NAMALWA (cell line): Measurements from ENCODE around the gene TINAGL1.
"Not testable (repeated sequence)": the region's sequence is repeated elsewhere in the genome, so short reads cannot be mapped to it uniquely, and the experiment has no call there.

Experiments used
- DNase-seq: peaks from one replicate; pipeline ENCODE4 v3.0.0-alpha.2; 2015; ENCODE audit warnings: low spot score

The TINAGL1 gene

GRCh38 chr1:31583995-31584868, 7.9 kb downstream of the TINAGL1 start:
- no peak for DNase-seq

DNA sequence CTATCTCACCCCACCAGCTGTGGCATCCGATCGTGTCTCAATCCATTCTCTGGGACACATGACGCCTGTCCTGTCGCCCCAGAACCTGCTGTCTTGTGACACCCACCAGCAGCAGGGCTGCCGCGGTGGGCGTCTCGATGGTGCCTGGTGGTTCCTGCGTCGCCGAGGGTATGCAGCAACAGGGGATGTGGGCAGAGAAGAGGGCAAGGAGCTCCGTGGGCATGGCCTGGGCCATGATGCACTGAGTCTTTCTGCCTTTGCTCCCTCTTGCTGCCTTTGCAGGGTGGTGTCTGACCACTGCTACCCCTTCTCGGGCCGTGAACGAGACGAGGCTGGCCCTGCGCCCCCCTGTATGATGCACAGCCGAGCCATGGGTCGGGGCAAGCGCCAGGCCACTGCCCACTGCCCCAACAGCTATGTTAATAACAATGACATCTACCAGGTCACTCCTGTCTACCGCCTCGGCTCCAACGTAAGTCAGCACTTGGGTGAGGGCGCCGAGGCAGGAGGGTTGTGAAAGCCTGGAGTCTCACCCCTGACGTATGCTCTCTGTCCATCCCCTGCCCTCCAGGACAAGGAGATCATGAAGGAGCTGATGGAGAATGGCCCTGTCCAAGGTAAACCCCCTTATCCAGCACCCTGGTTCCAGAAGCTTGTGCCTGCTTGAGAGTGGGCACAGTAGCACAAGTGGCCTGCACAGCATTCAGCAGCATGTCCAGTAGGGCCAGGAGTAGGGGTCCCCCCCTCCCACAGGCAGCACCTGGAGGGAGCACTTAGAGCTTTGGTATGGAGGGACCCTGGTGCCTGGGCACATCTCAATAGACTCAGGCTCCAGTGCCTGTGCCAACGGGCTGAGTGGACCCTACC, 8.8 kb downstream of the TINAGL1 start:
- no peak for DNase-seq

DNA sequence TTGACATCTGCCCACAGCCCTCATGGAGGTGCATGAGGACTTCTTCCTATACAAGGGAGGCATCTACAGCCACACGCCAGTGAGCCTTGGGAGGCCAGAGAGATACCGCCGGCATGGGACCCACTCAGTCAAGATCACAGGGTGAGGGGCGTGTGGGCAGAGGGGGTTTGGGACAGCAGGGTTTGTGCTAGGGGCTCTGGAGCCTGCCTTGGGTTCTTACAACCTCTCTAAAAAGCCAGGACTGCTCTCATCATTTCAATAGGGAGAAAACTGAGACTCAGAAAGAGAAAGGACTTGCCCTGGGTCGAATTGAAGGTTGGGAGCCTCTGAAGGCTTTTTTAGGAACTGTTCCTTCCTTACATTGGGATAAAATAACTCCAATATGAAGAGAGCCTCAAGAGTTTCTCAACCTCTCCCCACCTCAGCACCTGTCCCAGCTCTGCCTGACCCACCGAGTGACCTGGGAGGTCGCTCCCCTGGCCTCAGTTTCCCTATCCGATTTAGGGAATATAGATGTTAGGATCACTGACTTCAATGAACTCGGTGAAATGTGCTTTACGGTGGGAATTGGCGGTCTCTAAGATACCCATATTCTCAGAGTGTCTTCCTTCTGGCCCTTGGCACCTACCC, 9.5 kb downstream of the TINAGL1 start:
- DNase-seq, result no peak

- DNase-seq, result no peak
Measured at GRCh38 chr1:31586376-31587327, 10.3 kb downstream of the TINAGL1 start.

GRCh38 chr1:31587328-31587699, 11.0 kb downstream of the TINAGL1 start:
- not testable (repeated sequence) for DNase-seq

DNA sequence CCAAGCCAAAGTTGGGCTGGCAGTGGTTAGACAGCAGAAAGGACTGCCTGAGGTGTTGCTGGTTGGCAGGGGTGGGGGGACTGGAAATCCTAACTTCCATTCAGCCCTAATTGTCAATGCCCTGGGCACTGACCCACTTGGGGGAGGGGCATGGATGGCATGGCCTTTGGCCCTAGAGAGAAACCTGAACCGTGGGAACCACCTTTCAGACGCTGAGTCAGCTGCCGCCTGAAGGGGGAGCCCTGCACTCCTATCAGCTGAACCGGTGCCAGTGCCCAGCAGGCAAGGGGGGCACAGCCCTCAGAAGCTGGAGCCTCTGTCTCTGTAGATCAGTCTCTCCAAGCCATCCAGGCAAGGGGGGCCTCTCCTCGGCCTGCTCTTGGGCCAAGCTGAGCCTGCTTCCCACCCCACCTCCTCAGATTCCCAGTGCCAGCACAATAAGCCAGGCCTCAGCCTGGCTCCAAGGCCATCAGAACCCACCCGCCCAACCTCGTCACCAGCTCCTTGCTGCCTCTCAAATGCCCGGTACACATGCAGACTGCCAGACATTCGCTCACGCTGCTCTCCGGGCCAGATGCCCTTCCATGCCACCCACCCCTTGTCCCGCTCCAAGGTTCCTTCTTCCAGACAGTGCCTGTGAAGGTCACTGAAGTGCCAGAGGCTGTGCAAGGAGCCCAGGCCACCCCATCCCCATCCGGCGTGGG, 11.6 kb downstream of the TINAGL1 start:
- peak; percentile 75 for DNase-seq

- no peak for DNase-seq
Measured at GRCh38 chr1:31588751-31589515, 12.6 kb downstream of the TINAGL1 start.

DNA sequence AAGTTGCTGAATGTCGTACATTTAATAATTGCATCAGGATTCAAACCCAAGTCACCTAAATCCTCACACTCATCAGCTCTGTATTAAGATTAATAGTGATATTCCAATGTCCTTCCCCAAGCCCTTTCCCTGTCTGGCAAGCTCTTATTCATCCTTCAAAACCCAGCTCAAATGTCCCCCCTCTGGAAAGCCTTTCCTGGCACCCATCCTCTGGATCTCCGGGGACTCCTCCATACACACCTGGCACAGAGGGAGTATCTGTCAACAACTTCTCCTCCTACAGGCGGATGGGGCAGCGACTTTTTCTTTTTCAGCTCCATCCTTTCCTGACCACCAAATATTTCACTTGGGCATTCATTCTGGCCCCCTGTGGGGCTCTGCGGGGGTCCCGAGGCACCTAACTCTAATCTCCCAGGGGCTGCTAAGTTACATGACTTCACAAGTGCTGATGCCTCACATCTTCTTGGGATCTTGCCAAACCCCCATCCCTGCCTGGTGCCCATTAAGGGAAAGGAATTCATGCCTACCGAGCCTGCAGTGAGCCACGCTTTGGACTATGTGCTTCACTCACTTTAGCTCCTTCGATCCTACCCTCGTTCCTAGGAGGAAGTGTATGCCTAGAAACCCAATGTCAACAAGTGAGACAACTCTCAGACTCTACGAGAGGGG, 15.2 kb downstream of the TINAGL1 start:
- DNase-seq, result no peak

GRCh38 chr1:31592132-31592531, 15.8 kb downstream of the TINAGL1 start:
- DNase-seq, result no peak

DNA sequence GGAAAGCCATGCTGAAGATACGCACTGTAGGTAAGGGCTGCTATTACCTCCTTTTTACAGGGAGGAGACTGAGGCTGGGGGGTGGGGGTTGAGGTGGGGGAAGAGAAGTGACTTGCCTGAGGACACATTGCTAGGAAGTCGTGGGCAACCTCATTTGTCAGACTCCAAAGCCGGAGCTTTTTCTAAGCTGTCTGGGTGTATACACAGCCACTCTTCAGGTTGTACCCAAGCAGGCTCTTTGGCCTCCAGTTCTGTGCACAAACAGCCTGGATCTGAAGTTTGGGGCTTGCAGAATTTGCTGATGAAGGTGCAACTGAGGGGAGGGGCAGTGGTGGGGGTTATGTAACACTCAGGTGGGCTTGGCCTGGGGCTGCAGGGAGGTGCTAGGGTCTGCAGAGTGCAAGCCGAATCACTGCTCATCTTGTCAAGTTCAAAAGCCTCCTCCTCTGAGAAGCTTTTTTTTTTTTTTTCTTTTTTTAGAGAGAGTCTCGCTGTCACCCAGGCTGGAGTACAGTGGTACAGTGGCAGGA, 16.9 kb downstream of the TINAGL1 start:
- DNase-seq, result no peak

- DNase-seq, result peak; percentile 87
Measured at GRCh38 chr1:31593770-31594632, 17.7 kb downstream of the TINAGL1 start.

GRCh38 chr1:31595836-31596736, 19.8 kb downstream of the TINAGL1 start:
- DNase-seq, result no peak

- DNase-seq, result peak; percentile 43
Measured at GRCh38 chr1:31596737-31597097, 20.4 kb downstream of the TINAGL1 start.

DNA sequence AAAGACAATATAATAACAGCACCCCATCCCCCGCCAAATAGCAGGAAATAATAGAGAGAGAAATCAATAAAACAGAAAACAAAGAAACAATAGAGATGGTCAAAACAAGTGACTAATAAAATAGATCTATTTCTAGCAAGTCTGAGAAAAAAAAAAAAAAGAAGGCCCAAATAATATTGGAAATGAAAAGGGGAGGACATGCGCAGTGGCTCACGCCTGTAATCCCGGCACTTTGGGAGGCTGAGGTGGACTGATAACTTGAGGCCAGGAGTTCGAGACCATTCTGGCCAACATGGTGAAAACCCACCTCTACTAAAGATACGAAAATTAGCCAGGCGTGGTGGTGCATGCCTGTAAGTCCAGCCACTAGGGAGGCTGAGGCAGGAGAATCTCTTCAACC, 22.7 kb downstream of the TINAGL1 start:
- DNase-seq, result no peak

DNA sequence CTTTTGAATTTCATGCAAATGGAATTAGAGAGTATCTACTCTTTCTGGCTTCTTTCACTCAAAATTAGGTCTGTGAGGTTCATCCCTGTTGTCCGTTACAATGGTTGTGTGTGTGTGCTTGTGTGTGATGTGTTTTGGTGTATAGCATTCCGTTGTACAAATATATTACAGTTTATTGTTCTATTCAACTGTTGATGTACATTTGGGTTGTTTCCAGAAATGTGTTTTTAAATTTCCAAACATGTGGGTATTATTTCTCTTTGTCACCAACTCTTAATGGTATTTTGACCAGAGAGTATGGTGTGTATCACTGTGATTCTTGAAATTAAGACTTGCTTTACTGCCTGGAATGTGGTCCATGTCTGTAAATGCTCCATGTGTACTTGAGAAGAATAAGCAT, 24.3 kb downstream of the TINAGL1 start:
- no peak for DNase-seq

GRCh38 chr1:31602081-31602480, 25.8 kb downstream of the TINAGL1 start:
- DNase-seq, result no peak

GRCh38 chr1:31605908-31606427, 29.7 kb downstream of the TINAGL1 start:
- peak; percentile 60 for DNase-seq
